SK-N-MC (cell line): ENCODE measurements around the gene ADH1C.

Experiments used
- DNase-seq: peaks from one replicate; pipeline ENCODE4 v3.0.0-alpha.2; 2011; ENCODE audit warnings: low read depth, low spot score
- H3K27ac ChIP-seq: fragments of 200-600 bp; sonication (generic); 2 replicates; pipeline ENCODE4 v1.5.1; 2016; ENCODE audit warnings: mixed run types
- H3K36me3 ChIP-seq: fragments of 200-600 bp; sonication (generic); 2 replicates; pipeline ENCODE4 v1.6.1; 2017; ENCODE audit warnings: antibody characterized with exemption, low read length, mixed read lengths; ENCODE audit not compliant: insufficient read depth
- H3K4me3 ChIP-seq: fragments of 200-600 bp; sonication (generic); 2 replicates; pipeline ENCODE4 v1.5.1; 2016
- H3K9ac ChIP-seq: fragments of 200-600 bp; sonication (generic); 2 replicates; pipeline ENCODE4 v1.8.0; 2017; ENCODE audit warnings: mixed run types, mixed read lengths; ENCODE audit not compliant: insufficient read length
- H3K9me3 ChIP-seq: fragments of 200-600 bp; sonication (generic); 2 replicates; pipeline ENCODE4 v1.6.1; 2017; ENCODE audit warnings: low read depth, mild to moderate bottlenecking, antibody characterized with exemption, low read length, moderate library complexity, mixed read lengths
- EZH2 ChIP-seq: fragments of 200-600 bp; sonication (generic); IDR thresholded peaks from one replicate; pipeline ENCODE4 v1.6.1; 2017; ENCODE audit warnings: antibody characterized with exemption
- FOXP2 ChIP-seq: optimal IDR thresholded peaks from 2 replicates; pipeline ENCODE3; 2011; ENCODE audit warnings: mild to moderate bottlenecking, moderate library complexity; ENCODE audit not compliant: insufficient read depth; ENCODE audit errors: extremely low read length, control extremely low read depth
- POLR2AphosphoS5 ChIP-seq: IDR thresholded peaks from 2 replicates; pipeline ENCODE4 v1.6.1; 2012; ENCODE audit warnings: mild to moderate bottlenecking, low read depth, low read length, borderline replicate concordance

The ADH1C gene

DNA sequence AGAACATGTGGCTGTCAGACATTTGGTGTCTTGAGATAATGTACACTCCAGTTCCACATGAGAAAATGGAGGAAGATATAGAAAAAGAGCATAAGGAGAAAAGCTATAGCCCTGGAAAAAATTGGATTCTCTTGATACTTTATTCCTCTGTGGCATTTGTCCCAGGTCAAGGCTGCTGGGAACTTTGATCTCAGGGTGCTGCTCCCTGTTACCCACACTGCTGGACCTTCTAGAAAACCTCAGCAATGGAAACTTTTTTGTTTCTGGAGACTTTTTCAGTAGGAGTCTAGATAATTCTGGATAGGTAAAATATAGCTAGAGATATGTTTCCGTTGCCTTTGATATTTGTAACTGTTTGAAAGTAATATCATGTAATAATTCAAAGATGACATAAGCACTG is 11.1 kb downstream of the ADH1C start:
- Histone ChIP-seq H3K9me3 (no peaks in the 10 kb centered on the region), H3K9ac (no peak overlapping the region), H3K36me3 (no peaks in the 10 kb centered on the region), H3K4me3 (no peak overlapping the region), H3K27ac (no peak overlapping the region)
- no peak for DNase-seq
- TF ChIP-seq FOXP2 (no peak), POLR2AphosphoS5 (no peak), EZH2 (no peak)

DNA sequence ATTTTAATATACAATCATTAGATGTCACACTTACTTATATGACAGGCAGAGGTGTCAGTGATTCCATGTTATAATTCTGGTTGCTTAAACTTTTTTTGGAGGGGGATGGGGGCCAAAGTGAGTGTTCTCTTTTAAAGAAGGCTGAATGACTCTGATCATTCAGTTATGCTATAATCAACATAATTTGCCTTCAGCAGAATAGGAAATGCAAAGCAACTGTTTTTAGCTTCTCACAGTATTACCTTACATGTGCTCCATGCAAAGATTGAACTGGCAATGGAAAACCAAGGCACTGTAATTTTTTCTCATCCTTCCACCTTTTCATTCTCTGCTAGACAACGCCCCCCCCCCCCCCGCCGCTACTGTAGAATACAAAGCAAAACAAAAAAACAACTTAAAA is 13.4 kb downstream of the ADH1C start:
- TF ChIP-seq POLR2AphosphoS5 (no peak), FOXP2 (no peak), EZH2 (no peak)
- DNase-seq: no peak
- no peak overlapping the region for H3K9ac ChIP-seq
- H3K9me3 ChIP-seq: no peaks in the 10 kb centered on the region
- H3K27ac ChIP-seq: no peak overlapping the region
- H3K4me3 ChIP-seq: no peak overlapping the region
- H3K36me3 ChIP-seq: no peaks in the 10 kb centered on the region

DNA sequence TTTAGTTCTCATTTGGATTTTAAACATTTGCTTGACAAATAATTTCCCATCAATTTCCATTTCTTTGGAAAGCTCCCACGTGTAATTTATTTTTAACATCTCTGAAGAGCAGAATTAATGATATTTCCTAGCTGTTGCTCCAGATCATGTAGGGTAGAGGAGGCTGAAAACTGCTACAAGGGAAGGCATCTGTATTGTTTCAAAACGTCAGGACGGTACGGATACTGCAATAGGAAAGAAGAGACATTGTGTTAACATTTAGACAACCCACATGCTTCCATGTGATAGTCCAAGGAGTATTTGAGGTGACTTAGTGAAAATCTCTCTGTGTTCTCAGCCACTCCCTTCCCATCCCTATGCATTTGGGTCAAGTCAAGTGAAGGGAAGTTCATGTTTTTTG is 16.0 kb downstream of the ADH1C start:
- H3K9me3 ChIP-seq: no peaks in the 10 kb centered on the region
- TF ChIP-seq FOXP2 (no peak), POLR2AphosphoS5 (no peak), EZH2 (no peak)
- no peak overlapping the region for H3K27ac ChIP-seq
- no peak overlapping the region for H3K9ac ChIP-seq
- no peak overlapping the region for H3K4me3 ChIP-seq
- no peaks in the 10 kb centered on the region for H3K36me3 ChIP-seq
- no peak for DNase-seq

DNA sequence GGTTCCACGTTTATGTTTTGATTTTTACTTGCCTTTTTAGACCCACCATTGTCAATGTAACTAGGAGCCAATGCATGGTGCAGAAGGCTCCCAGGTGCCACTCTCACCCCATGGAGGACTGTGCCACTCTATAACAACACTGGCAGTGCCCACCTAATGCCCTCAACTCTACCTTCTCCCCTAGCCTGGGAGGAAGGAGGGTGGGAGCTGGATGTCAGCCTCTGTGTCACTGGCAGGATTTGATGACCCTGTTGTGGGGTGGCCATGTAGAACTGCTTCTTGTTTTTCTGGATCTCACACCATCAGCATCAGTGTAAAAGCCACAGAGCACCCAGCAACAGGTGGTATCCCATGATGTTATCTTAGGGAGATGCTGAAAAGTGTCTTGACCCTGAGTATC is 17.7 kb downstream of the ADH1C start:
- no peaks in the 10 kb centered on the region for H3K9me3 ChIP-seq

DNA sequence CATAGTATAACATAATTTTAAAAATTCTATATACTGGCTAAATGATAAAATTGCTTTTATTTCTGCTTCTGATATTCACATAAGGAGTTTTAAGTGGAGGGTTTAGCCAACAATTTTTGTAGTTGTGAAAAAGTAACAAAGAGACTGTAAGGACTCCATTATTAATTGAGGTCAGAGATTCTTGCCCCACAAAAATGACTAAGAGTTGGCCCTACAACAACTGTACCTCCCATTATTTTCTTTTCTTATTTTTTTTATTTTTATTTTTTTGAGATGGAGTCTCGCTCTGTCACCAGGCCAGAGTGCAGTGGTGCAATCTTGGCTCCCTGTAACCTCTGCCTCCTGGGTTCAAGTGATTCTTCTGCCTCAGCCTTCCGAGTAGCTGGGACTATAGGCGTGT is 21.9 kb downstream of the ADH1C start:
- Histone ChIP-seq H3K9ac (no peak overlapping the region), H3K4me3 (no peak overlapping the region), H3K36me3 (no peaks in the 10 kb centered on the region), H3K27ac (no peak overlapping the region), H3K9me3 (no peaks in the 10 kb centered on the region)
- TF ChIP-seq POLR2AphosphoS5 (no peak), EZH2 (no peak), FOXP2 (no peak)
- no peak for DNase-seq

More for the DNA sequence above, 17.7 kb downstream of the ADH1C start:
- no peak overlapping the region for H3K27ac ChIP-seq
- no peaks in the 10 kb centered on the region for H3K36me3 ChIP-seq
- no peak overlapping the region for H3K4me3 ChIP-seq
- no peak for DNase-seq
- H3K9ac ChIP-seq: no peak overlapping the region
- TF ChIP-seq EZH2: no peak
- TF ChIP-seq FOXP2: no peak
- TF ChIP-seq POLR2AphosphoS5: no peak

DNA sequence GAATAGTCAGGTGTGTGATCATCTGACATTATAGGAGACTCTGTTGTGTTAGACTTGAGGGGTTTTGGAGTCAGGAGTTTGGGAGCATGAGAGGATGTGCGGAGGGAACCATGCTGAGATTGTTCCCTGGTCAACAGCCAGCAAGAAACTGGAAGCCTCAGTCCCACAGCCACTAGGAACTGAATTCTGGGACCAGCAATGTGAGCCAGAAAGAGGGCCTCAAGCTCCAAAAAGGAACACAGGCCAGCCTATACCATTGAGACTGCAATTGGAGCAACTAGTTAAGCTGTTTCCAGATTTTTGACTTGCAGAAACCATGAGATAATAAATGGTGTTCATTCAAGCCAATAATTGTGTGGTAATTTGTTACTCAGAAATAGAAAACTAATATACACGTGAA is 22.7 kb downstream of the ADH1C start:
- H3K27ac ChIP-seq: no peak overlapping the region
- H3K9ac ChIP-seq: no peak overlapping the region
- DNase-seq: no peak
- TF ChIP-seq FOXP2 (no peak), EZH2 (no peak), POLR2AphosphoS5 (no peak)
- H3K36me3 ChIP-seq: no peaks in the 10 kb centered on the region
- no peaks in the 10 kb centered on the region for H3K9me3 ChIP-seq
- H3K4me3 ChIP-seq: no peak overlapping the region

DNA sequence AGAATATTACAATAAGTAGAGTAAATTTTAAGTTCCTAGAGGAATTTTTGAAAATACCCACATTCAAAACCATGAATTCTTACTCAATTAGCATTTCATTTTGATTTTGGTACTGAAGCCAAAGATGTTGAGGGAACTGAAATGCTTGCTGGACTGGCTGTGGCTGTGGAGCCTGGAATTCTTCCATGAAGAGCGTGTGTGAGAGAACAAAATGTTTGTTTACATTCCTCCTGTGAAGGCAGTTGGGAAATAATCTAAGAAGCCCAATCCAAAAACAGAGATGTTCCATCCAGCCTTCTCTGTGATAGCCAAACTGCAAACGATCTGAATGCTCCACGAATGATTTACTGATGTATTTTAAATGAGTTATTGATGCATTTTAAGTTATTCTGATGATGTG is 27.6 kb downstream of the ADH1C start:
- Histone ChIP-seq H3K9ac (no peak overlapping the region), H3K4me3 (no peak overlapping the region), H3K36me3 (no peaks in the 10 kb centered on the region), H3K27ac (no peak overlapping the region), H3K9me3 (no peaks in the 10 kb centered on the region)
- DNase-seq: no peak
- TF ChIP-seq POLR2AphosphoS5: no peak
- TF ChIP-seq EZH2: no peak
- TF ChIP-seq FOXP2: no peak

DNA sequence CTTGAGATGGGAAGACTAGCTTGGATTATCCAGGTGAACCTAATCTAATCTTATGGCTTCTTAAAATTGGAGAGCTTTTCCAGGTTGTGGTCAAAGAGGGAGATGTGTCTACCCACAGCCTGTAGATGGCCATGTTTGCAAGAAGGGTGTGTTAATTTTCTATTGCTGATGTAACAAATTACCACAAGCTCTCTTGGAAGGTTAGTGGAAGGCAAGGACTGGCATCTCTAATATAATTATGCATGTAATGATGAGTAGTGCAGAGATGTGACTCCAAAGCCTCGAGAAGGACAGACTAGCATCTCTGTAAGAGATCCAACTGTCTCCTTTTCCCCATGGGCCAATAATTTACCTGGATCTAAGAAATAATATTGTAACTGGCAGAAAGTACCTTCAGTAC is 28.2 kb downstream of the ADH1C start:
- no peak for TF ChIP-seq POLR2AphosphoS5
- no peak for TF ChIP-seq EZH2
- no peak for TF ChIP-seq FOXP2
- Histone ChIP-seq H3K9ac (no peak overlapping the region), H3K27ac (no peak overlapping the region), H3K9me3 (no peaks in the 10 kb centered on the region), H3K36me3 (no peaks in the 10 kb centered on the region), H3K4me3 (no peak overlapping the region)
- DNase-seq: no peak

DNA sequence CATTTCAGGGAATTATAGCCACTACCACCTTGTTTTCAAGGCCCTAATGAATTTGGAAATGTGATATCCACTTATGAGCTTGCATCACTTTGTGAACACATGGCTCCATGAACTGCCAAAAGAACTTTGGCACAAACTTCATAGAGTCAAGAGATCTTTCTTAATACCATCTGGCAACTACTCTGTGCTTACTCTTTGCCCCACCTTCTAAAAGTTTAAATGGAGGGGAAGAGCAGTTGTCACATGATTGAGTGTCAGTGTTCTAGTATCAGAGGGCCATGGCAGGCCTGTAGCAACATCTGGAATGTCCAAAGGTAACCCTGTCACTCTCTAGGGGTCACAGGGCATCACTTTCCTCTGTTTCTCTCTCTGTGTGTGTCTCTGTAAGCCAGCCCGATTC is 28.8 kb downstream of the ADH1C start:
- Histone ChIP-seq H3K9me3 (no peaks in the 10 kb centered on the region), H3K36me3 (no peaks in the 10 kb centered on the region), H3K4me3 (no peak overlapping the region), H3K9ac (no peak overlapping the region), H3K27ac (no peak overlapping the region)
- DNase-seq: no peak
- TF ChIP-seq POLR2AphosphoS5 (no peak), FOXP2 (no peak), EZH2 (no peak)
